Sigmoid colon (tissue), 7 donors: ENCODE measurements around the gene CDKN3. TPM values are rescaled to one million over a fixed set of nuclear protein-coding genes. Genes with fewer than 3 reads are reported as not detected.
"Not testable (repeated sequence)": the region's sequence is repeated elsewhere in the genome, so short reads cannot be mapped to it uniquely, and the experiment has no call there.

Source experiments
- DNase-seq: peaks from one replicate; pipeline ENCODE4 v3.0.0-alpha.2; 2019
- H3K27ac ChIP-seq, 4 donors: fragments of 200-600 bp; sonication (generic); one replicate each; pipeline ENCODE4 v1.5.1; 2016 to 2019; ENCODE audit warnings: mild to moderate bottlenecking in 1 of 4
- H3K27me3 ChIP-seq, 3 donors: fragments of 200-600 bp; sonication (generic); one replicate each; pipeline ENCODE4 v1.5.1; 2019; ENCODE audit warnings: mild to moderate bottlenecking in 1 of 3
- H3K36me3 ChIP-seq, 4 donors: fragments of 200-600 bp; sonication (generic); one replicate each; pipeline ENCODE4 v1.5.1; 2016 to 2019
- H3K4me1 ChIP-seq, 4 donors: fragments of 200-600 bp; sonication (generic); one replicate each; pipeline ENCODE4 v1.5.1; 2017 to 2019
- H3K4me3 ChIP-seq, 4 donors: fragments of 200-600 bp; sonication (generic); one replicate each; pipeline ENCODE4 v1.5.1; 2017 to 2019; ENCODE audit warnings: mild to moderate bottlenecking in 2 of 4, moderate library complexity in 1 of 4
- H3K9me3 ChIP-seq, 4 donors: fragments of 200-600 bp in 3 of 4; sonication (generic) in 3 of 4; one replicate each; pipeline versions ENCODE4 v1.5.1 to v1.6.1; 2013 to 2019
- CTCF ChIP-seq, 4 experiments: fragments of 450-650 bp in 3 of 4; fragments of 200-600 bp in 1 of 4; IDR thresholded peaks; one replicate each; pipeline ENCODE4 v1.5.1; 2016 to 2019; ENCODE audit warnings: antibody characterized with exemption in 4 of 4, mild to moderate bottlenecking in 3 of 4, moderate library complexity in 2 of 4
- EP300 ChIP-seq, 4 donors: sonication (generic); formaldehyde crosslinking; IDR thresholded peaks; one replicate each; pipeline ENCODE4 v1.6.1; 2017; ENCODE audit warnings: antibody characterized with exemption in 4 of 4
- POLR2A ChIP-seq, 2 donors: fragments of 450-650 bp; IDR thresholded peaks; one replicate each; pipeline ENCODE4 v1.6.1; 2016; ENCODE audit warnings: antibody characterized with exemption in 2 of 2, mild to moderate bottlenecking in 2 of 2, moderate library complexity in 2 of 2
- POLR2AphosphoS5 ChIP-seq, 4 donors: sonication (generic); formaldehyde crosslinking; IDR thresholded peaks; one replicate each; pipeline ENCODE4 v1.6.1; 2017; ENCODE audit warnings: antibody characterized with exemption in 4 of 4
- WGBS, 2 donors: extraction: QIAGEN DNeasy Blood & Tissue Kit; methylation state at CpG; one replicate each; pipeline ENCODE4 v1.1.7; 2013; 5-methylcytosine and 5-hydroxymethylcytosine counted together
- intact Hi-C: fragments of 100-400 bp; cut with DNase I; formaldehyde crosslinking; loops from one replicate; pipeline ENCODE4 v1.15.1; 2023
- polyA plus RNA-seq, 3 donors: library from polyadenylated mRNA; stranded (reverse); fragments of 200-250 nt; gene quantifications; one replicate each; pipeline ENCODE4 v1.2.3, GENCODE V29; 2013
- total RNA-seq, 4 donors: library from RNA; depleted of rRNA; stranded (reverse); fragments of >200 nt; gene quantifications; one replicate each; pipeline ENCODE4 v1.1.0, GENCODE V29; 2016
- donor health status: healthy with polysubstance abuse.
- donor health status: Bipolar disorder and iron deficiency.
- donor health status: healthy.

Gene CDKN3
- total and polyA plus RNA-seq, 7 donors: 1.1 to 41.8 (median 6.6) TPM; not detected in 1

GRCh38 chr14:54451961-54452360 lies 55.2 kb downstream of the CDKN3 start:
- TF ChIP-seq EP300 (IDR thresholded peaks at IDR 0.05) (no peak), POLR2AphosphoS5 (IDR thresholded peaks at IDR 0.05) (no peak), POLR2A (IDR thresholded peaks at IDR 0.05) (no peak)
- 84 to 90% methylated on average over 3 of the region's 3 CpGs for WGBS, 2 donors
- no peak overlapping the region for H3K27ac ChIP-seq
- no peaks in the 10 kb centered on the region for H3K9me3 ChIP-seq
- no peaks in the 10 kb centered on the region for H3K36me3 ChIP-seq
- H3K4me3 ChIP-seq: no peak overlapping the region
- DNase-seq: no peak
- H3K4me1 ChIP-seq: no peaks in the 10 kb centered on the region
- no peaks in the 10 kb centered on the region for H3K27me3 ChIP-seq
- intact Hi-C loops: no loop called here

GRCh38 chr14:54453252-54453651 lies 56.4 kb downstream of the CDKN3 start:
- DNase-seq: no peak
- H3K4me3 ChIP-seq: no peak overlapping the region
- TF ChIP-seq POLR2AphosphoS5 (IDR thresholded peaks at IDR 0.05) (no peak), EP300 (IDR thresholded peaks at IDR 0.05) (no peak), POLR2A (IDR thresholded peaks at IDR 0.05) (no peak), CTCF (IDR thresholded peaks at IDR 0.05) (no peak)
- intact Hi-C loops: no loop called here
- H3K36me3 ChIP-seq: no peaks in the 10 kb centered on the region
- H3K27me3 ChIP-seq: no peaks in the 10 kb centered on the region
- H3K4me1 ChIP-seq: no peaks in the 10 kb centered on the region
- 98% methylated on average over 3 of the region's 3 CpGs for WGBS, 2 donors
- H3K9me3 ChIP-seq: no peaks in the 10 kb centered on the region
- H3K27ac ChIP-seq: no peak overlapping the region

GRCh38 chr14:54453990-54454389 lies 57.2 kb downstream of the CDKN3 start:
- H3K36me3 ChIP-seq, H3K27ac ChIP-seq, DNase-seq, H3K9me3 ChIP-seq, intact Hi-C loops, H3K4me3 ChIP-seq, H3K4me1 ChIP-seq, H3K27me3 ChIP-seq: not testable (repeated sequence)
- 87 to 96% methylated on average over 5 of the region's 5 CpGs for WGBS, 2 donors

GRCh38 chr14:54455363-54455762 lies 58.6 kb downstream of the CDKN3 start:
- WGBS, 2 donors: 90 to 94% methylated on average over 1 of the region's 1 CpG

GRCh38 chr14:54456820-54457608 lies 60.2 kb downstream of the CDKN3 start:
- H3K9me3 ChIP-seq, DNase-seq, H3K4me1 ChIP-seq, H3K36me3 ChIP-seq, H3K4me3 ChIP-seq, H3K27me3 ChIP-seq, intact Hi-C loops, H3K27ac ChIP-seq: not testable (repeated sequence)
- 92 to 96% methylated on average over 1 of the region's 1 CpG for WGBS, 2 donors

More at GRCh38 chr14:54455363-54455762, 58.6 kb downstream of the CDKN3 start:
- no peak for TF ChIP-seq POLR2AphosphoS5 (IDR thresholded peaks at IDR 0.05)
- TF ChIP-seq POLR2A (IDR thresholded peaks at IDR 0.05): no peak
- TF ChIP-seq EP300 (IDR thresholded peaks at IDR 0.05): no peak
- TF ChIP-seq CTCF (IDR thresholded peaks at IDR 0.05): no peak
- Histone ChIP-seq H3K27ac (no peak overlapping the region), H3K9me3 (no peaks in the 10 kb centered on the region), H3K4me3 (no peak overlapping the region), H3K36me3 (no peaks in the 10 kb centered on the region), H3K4me1 (no peaks in the 10 kb centered on the region), H3K27me3 (no peaks in the 10 kb centered on the region)
- DNase-seq: no peak
- intact Hi-C loops: no loop called here

GRCh38 chr14:54457609-54457996 lies 60.8 kb downstream of the CDKN3 start:
- Histone ChIP-seq H3K4me1 (no peaks in the 10 kb centered on the region), H3K9me3 (no peaks in the 10 kb centered on the region), H3K4me3 (no peak overlapping the region), H3K27me3 (no peaks in the 10 kb centered on the region), H3K36me3 (no peaks in the 10 kb centered on the region), H3K27ac (no peak overlapping the region)
- DNase-seq: no peak
- TF ChIP-seq EP300 (IDR thresholded peaks at IDR 0.05): no peak
- no peak for TF ChIP-seq POLR2AphosphoS5 (IDR thresholded peaks at IDR 0.05)
- TF ChIP-seq POLR2A (IDR thresholded peaks at IDR 0.05): no peak
- TF ChIP-seq CTCF (IDR thresholded peaks at IDR 0.05): no peak
- 52 to 73% methylated on average over 3 of the region's 3 CpGs for WGBS, 2 donors
- intact Hi-C loops: no loop called here

GRCh38 chr14:54458536-54458935 lies 61.7 kb downstream of the CDKN3 start:
- H3K27ac ChIP-seq, intact Hi-C loops, H3K27me3 ChIP-seq, H3K4me3 ChIP-seq, H3K4me1 ChIP-seq, DNase-seq, H3K36me3 ChIP-seq, H3K9me3 ChIP-seq: not testable (repeated sequence)
